ENCODE results near the gene FGFBP3. TPM values are rescaled to one million over a fixed set of nuclear protein-coding genes. Genes with fewer than 3 reads are reported as not detected.

The FGFBP3 gene
- total RNA-seq, 2 experiments from 2014 or later = 2.9 to 3.0 TPM

- ATAC-seq (ENCODE audit: low read depth) (no peak), DNase-seq (no peak)
- Mint-ChIP-seq H3K4me3 (no peak overlapping the region), H3K27ac (no peak overlapping the region), H3K36me3 (peaks cover 12% of the 10 kb centered on the region), H3K4me1 (no peaks in the 10 kb centered on the region), H3K9me3 (no peaks in the 10 kb centered on the region), H3K27me3 (no peaks in the 10 kb centered on the region)
- POLR2A ChIA-PET = no interaction called here
Observed at GRCh38 chr10:91864744-91865143, 44.5 kb downstream of the FGFBP3 start.

GRCh38 chr10:91864099-91864498, 45.2 kb downstream of the FGFBP3 start:
- no peak for ATAC-seq (ENCODE audit: low read depth)
- H3K4me1 Mint-ChIP-seq = no peaks in the 10 kb centered on the region
- H3K36me3 Mint-ChIP-seq = peaks cover 12% of the 10 kb centered on the region
- H3K4me3 Mint-ChIP-seq = no peak overlapping the region
- no peaks in the 10 kb centered on the region for H3K9me3 Mint-ChIP-seq
- H3K27ac Mint-ChIP-seq = no peak overlapping the region
- POLR2A ChIA-PET = no interaction called here
- no peaks in the 10 kb centered on the region for H3K27me3 Mint-ChIP-seq
- DNase-seq = no peak

- no peaks in the 10 kb centered on the region for H3K27me3 Mint-ChIP-seq
- no peak overlapping the region for H3K4me3 Mint-ChIP-seq
- no peak overlapping the region for H3K27ac Mint-ChIP-seq
- POLR2A ChIA-PET = no interaction called here
- no peaks in the 10 kb centered on the region for H3K9me3 Mint-ChIP-seq
- DNase-seq = no peak
- no peaks in the 10 kb centered on the region for H3K4me1 Mint-ChIP-seq
- H3K36me3 Mint-ChIP-seq = peaks cover 25% of the 10 kb centered on the region
- no peak for ATAC-seq (ENCODE audit: low read depth)
Observed at GRCh38 chr10:91860885-91861284, 48.4 kb downstream of the FGFBP3 start.

GRCh38 chr10:91856637-91857036, 52.6 kb downstream of the FGFBP3 start:
- Mint-ChIP-seq H3K4me1 (no peaks in the 10 kb centered on the region), H3K27ac (no peak overlapping the region), H3K27me3 (no peaks in the 10 kb centered on the region), H3K36me3 (peaks cover 21% of the 10 kb centered on the region), H3K9me3 (no peaks in the 10 kb centered on the region), H3K4me3 (no peak overlapping the region)
- ATAC-seq (ENCODE audit: low read depth) (no peak), DNase-seq (no peak)
- POLR2A ChIA-PET = interaction anchor here (1.9 kb wide), 1 partner anchor 51 kb away, joined by 5 read pairs; no protein-coding TSS in a partner anchor

Other genes starting within 250 kb of the FGFBP3 start
- 10 to 100 TPM; 40.7 to 43.2 TPM for gene TNKS2, start 111.1 kb downstream of the FGFBP3 start, total RNA-seq
- 10 to 100 TPM; 59.9 to 62.1 TPM for gene BTAF1, start 14.3 kb upstream of the FGFBP3 start, total RNA-seq